Smooth muscle cell of trachea (primary cell): Measurements from ENCODE around the gene FCAR. TPM values are rescaled to one million over a fixed set of nuclear protein-coding genes. Genes with fewer than 3 reads are reported as not detected.

Experiments used
- total RNA-seq: library from RNA; depleted of rRNA; stranded (reverse); fragments of >200 nt; gene quantifications from 2 replicates; pipeline ENCODE4 v1.2.1, GENCODE V29; 2014

FCAR gene
- total RNA-seq: not detected in 2 replicates

DNA sequence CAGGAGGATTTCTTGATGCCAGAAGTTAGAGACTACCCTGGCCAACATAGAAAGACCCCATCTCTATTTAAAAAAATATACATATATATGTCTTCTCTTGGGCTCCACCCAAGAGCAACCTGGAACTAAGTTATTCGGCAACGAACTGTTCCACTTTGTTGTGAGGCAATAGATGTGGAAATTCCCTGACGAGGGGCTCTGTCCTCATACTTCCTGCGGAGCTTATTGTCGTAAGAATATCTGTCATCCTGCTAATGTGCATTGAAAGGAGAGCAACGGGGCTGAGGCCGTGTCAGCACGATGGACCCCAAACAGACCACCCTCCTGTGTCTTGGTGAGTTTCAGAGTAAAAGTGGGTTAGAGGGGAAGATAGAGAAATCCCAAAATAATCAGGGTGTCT is at the start of gene FCAR:
Gene FCAR (plus strand): TSS at position 246 of the 400 bp plus-strand sequence. CDS start 55 bp downstream, at position 301.

GRCh38 chr19:54832496-54832895 is 41.5 kb upstream of the FCAR start, which contains the start of gene KIR2DS4:
TSS of gene KIR2DS4 (plus strand) at chr19:54832676.

GRCh38 chr19:54850061-54850640 is 23.9 kb upstream of the FCAR start, which contains the start of gene KIR3DL2:
TSS of gene KIR3DL2 (plus strand) at chr19:54850443. CDS start at chr19:54850476, 33 bp downstream.

GRCh38 chr19:54905803-54906511 is 31.9 kb downstream of the FCAR start, which contains the start of gene NCR1:
TSS of gene NCR1 (plus strand) at chr19:54906148. CDS start at chr19:54906188, 40 bp downstream.

Other genes starting within 250 kb of the FCAR start
- not detected in 2 replicates for gene LILRB1, start 243.8 kb upstream of the FCAR start, total RNA-seq
- gene LILRB4, start 211.2 kb upstream of the FCAR start, total RNA-seq: not detected in 2 replicates
- not detected in 2 replicates for gene KIR3DL3, start 149.8 kb upstream of the FCAR start, total RNA-seq
- gene KIR2DL3, start 135.7 kb upstream of the FCAR start, total RNA-seq: not detected in 2 replicates
- gene KIR2DL1, start 104.4 kb upstream of the FCAR start, total RNA-seq: not detected in 2 replicates
- not detected in 2 replicates for gene KIR2DL4, start 70.6 kb upstream of the FCAR start, total RNA-seq
- gene KIR3DL1, start 57.8 kb upstream of the FCAR start, total RNA-seq: not detected in 2 replicates
- not detected in 2 replicates for gene KIR2DS4, start 41.6 kb upstream of the FCAR start, total RNA-seq
- gene KIR3DL2, start 23.8 kb upstream of the FCAR start, total RNA-seq: not detected in 2 replicates
- gene NCR1, start 31.9 kb downstream of the FCAR start, total RNA-seq: not detected in 2 replicates
- under 0.01 TPM in 1 of 2 replicates, not detected in the other for gene NLRP7, start 73.3 kb downstream of the FCAR start, total RNA-seq
- gene NLRP2, start 92.1 kb downstream of the FCAR start, total RNA-seq: 0.83 and 1.3 TPM in 2 replicates
- gene GP6, start 164.0 kb downstream of the FCAR start, total RNA-seq: not detected in 2 replicates
- gene RDH13, start 188.9 kb downstream of the FCAR start, total RNA-seq: 9.3 and 10.1 TPM in 2 replicates
- gene EPS8L1, start 201.6 kb downstream of the FCAR start, total RNA-seq: 0.99 and 1.2 TPM in 2 replicates
- gene PPP1R12C, start 243.4 kb downstream of the FCAR start, total RNA-seq: 44.7 and 46.4 TPM in 2 replicates